ENCODE data around the gene HPRT1. TPM values are rescaled to one million over a fixed set of nuclear protein-coding genes. Genes with fewer than 3 reads are reported as not detected.
A peak's percentile ranks its signal among the peaks of the same experiment; 100 is the strongest.

Gene HPRT1
- 10 to 100 TPM in 3 of 4 donors, 1 to 10 TPM in 1; 8.5 to 16.1 (median 11.9) TPM for total RNA-seq

- WGBS, 2 donors = 0 to 55% methylated on average over 11 to 15 of the region's 85 CpGs
- intact Hi-C loops (cut with DNase I) = no loop called here
- H3K27me3 ChIP-seq = no peaks in the 10 kb centered on the region
- H3K36me3 ChIP-seq = no peaks in the 10 kb centered on the region
- H3K9me3 ChIP-seq = no peaks in the 10 kb centered on the region
- H3K27ac ChIP-seq = peak within 1 kb of the TSS; percentile 73 to 88 (median 82)
- peak in 2 of 4 donors; percentile 12 to 53 for TF ChIP-seq POLR2A (IDR thresholded peaks at IDR 0.05)
- no peak for TF ChIP-seq CTCF (IDR thresholded peaks at IDR 0.05)
- H3K4me1 ChIP-seq = peaks cover 0 to 17% (median 4%) of the 10 kb centered on the region in 3 donors
- peak within 1 kb of the TSS; percentile 58 to 81 (median 68) for H3K4me3 ChIP-seq
- no peak for DNase-seq
Observed at GRCh38 chrX:134460005-134460861, at the start of gene HPRT1. HPRT1 (plus strand) TSS chrX:134460165; CDS start chrX:134460312, 147 bp downstream.

GRCh38 chrX:134416087-134416486 is 43.9 kb upstream of the HPRT1 start:
- H3K27me3 ChIP-seq = peaks cover 0 to 4% (median 0%) of the 10 kb centered on the region in 4 donors
- 46 to 90% methylated on average over 2 to 5 of the region's 5 CpGs for WGBS, 2 donors
- no peak for DNase-seq
- H3K9me3 ChIP-seq = no peaks in the 10 kb centered on the region
- TF ChIP-seq CTCF (IDR thresholded peaks at IDR 0.05) = no peak
- no peak for TF ChIP-seq POLR2A (IDR thresholded peaks at IDR 0.05)
- no peak overlapping the region for H3K27ac ChIP-seq
- H3K36me3 ChIP-seq = peaks cover 0 to 67% (median 0%) of the 10 kb centered on the region in 3 donors
- intact Hi-C loops (cut with DNase I) = no loop called here
- no peak overlapping the region for H3K4me3 ChIP-seq
- H3K4me1 ChIP-seq = no peaks in the 10 kb centered on the region

- Histone ChIP-seq H3K4me3 (no peak overlapping the region), H3K27me3 (no peaks in the 10 kb centered on the region), H3K36me3 (peaks cover 0 to 70% (median 0%) of the 10 kb centered on the region in 3 donors), H3K9me3 (no peaks in the 10 kb centered on the region), H3K27ac (no peak overlapping the region), H3K4me1 (no peaks in the 10 kb centered on the region)
- no peak for TF ChIP-seq CTCF (IDR thresholded peaks at IDR 0.05)
- DNase-seq = no peak
- intact Hi-C loops (cut with DNase I) = no loop called here
- 78 to 91% methylated on average over 8 of the region's 8 CpGs for WGBS, 2 donors
Observed at GRCh38 chrX:134418317-134419113, 41.5 kb upstream of the HPRT1 start.

GRCh38 chrX:134419784-134420183 is 40.2 kb upstream of the HPRT1 start:
- H3K27ac ChIP-seq = no peak overlapping the region
- peaks cover 0 to 65% (median 0%) of the 10 kb centered on the region in 3 donors for H3K36me3 ChIP-seq
- no peak overlapping the region for H3K4me3 ChIP-seq
- no peak for DNase-seq
- no peak for TF ChIP-seq CTCF (IDR thresholded peaks at IDR 0.05)
- H3K9me3 ChIP-seq = no peaks in the 10 kb centered on the region
- intact Hi-C loops (cut with DNase I) = no loop called here
- 81 to 92% methylated on average over 2 to 5 of the region's 6 CpGs for WGBS, 2 donors
- no peaks in the 10 kb centered on the region for H3K27me3 ChIP-seq
- H3K4me1 ChIP-seq = no peaks in the 10 kb centered on the region

- Histone ChIP-seq H3K4me3 (no peak overlapping the region), H3K4me1 (no peaks in the 10 kb centered on the region), H3K9me3 (no peaks in the 10 kb centered on the region), H3K27me3 (no peaks in the 10 kb centered on the region), H3K36me3 (peaks cover 0 to 32% (median 0%) of the 10 kb centered on the region in 3 donors), H3K27ac (no peak overlapping the region)
- DNase-seq = no peak
- WGBS, 2 donors = 52 to 65% methylated on average over 4 to 5 of the region's 5 CpGs
- intact Hi-C loops (cut with DNase I) = no loop called here
- TF ChIP-seq CTCF (IDR thresholded peaks at IDR 0.05) (peak in 2 of 6 experiments; percentile 8 to 36), POLR2A (IDR thresholded peaks at IDR 0.05) (no peak)
Observed at GRCh38 chrX:134423606-134424005, 36.4 kb upstream of the HPRT1 start.
